HG02798 (cell line): ENCODE measurements around the gene DENND1A.
"Not testable (repeated sequence)": the region's sequence is repeated elsewhere in the genome, so short reads cannot be mapped to it uniquely, and the experiment has no call there.

ENCODE experiments used
- ATAC-seq: cut with Tn5 transposase; IDR thresholded peaks from one replicate; pipeline ENCODE4 v1.9.1; 2021; ENCODE audit warnings: mild to moderate bottlenecking; ENCODE audit not compliant: unreplicated experiment, poor library complexity

Gene DENND1A

GRCh38 chr9:123639743-123640142, 290.2 kb downstream of the DENND1A start:
- ATAC-seq: no peak

- peak; percentile 72 for ATAC-seq
Measured at GRCh38 chr9:123637945-123638634, 291.8 kb downstream of the DENND1A start.

GRCh38 chr9:123637606-123637944, 292.4 kb downstream of the DENND1A start:
- no peak for ATAC-seq

- ATAC-seq: not testable (repeated sequence)
Measured at GRCh38 chr9:123636805-123637204, 293.1 kb downstream of the DENND1A start.

- ATAC-seq: no peak
Measured at GRCh38 chr9:123631862-123632261, 298.1 kb downstream of the DENND1A start.

GRCh38 chr9:123630233-123630632, 299.7 kb downstream of the DENND1A start:
- no peak for ATAC-seq

GRCh38 chr9:123629531-123629930, 300.4 kb downstream of the DENND1A start:
- ATAC-seq: no peak

- ATAC-seq: no peak
Measured at GRCh38 chr9:123622711-123623241, 307.1 kb downstream of the DENND1A start.

GRCh38 chr9:123620239-123620638, 309.7 kb downstream of the DENND1A start:
- no peak for ATAC-seq

GRCh38 chr9:123617952-123618678, 311.8 kb downstream of the DENND1A start:
- ATAC-seq: no peak

GRCh38 chr9:123617286-123617685, 312.6 kb downstream of the DENND1A start:
- no peak for ATAC-seq

- no peak for ATAC-seq
Measured at GRCh38 chr9:123616707-123617106, 313.2 kb downstream of the DENND1A start.

GRCh38 chr9:123615381-123615780, 314.5 kb downstream of the DENND1A start:
- no peak for ATAC-seq

- ATAC-seq: no peak
Measured at GRCh38 chr9:123614306-123615263, 315.3 kb downstream of the DENND1A start.

GRCh38 chr9:123611226-123611625, 318.7 kb downstream of the DENND1A start:
- ATAC-seq: no peak

- ATAC-seq: no peak
Measured at GRCh38 chr9:123609844-123610243, 320.1 kb downstream of the DENND1A start.

GRCh38 chr9:123608104-123608503, 321.8 kb downstream of the DENND1A start:
- peak; percentile 96 for ATAC-seq

- no peak for ATAC-seq
Measured at GRCh38 chr9:123607479-123607878, 322.4 kb downstream of the DENND1A start.

- ATAC-seq: no peak
Measured at GRCh38 chr9:123606141-123606540, 323.8 kb downstream of the DENND1A start.

GRCh38 chr9:123605286-123605685, 324.6 kb downstream of the DENND1A start:
- no peak for ATAC-seq

- ATAC-seq: no peak
Measured at GRCh38 chr9:123604861-123605260, 325.1 kb downstream of the DENND1A start.
